Peyer's patch (tissue), 4 donors: ENCODE measurements around the gene TRAPPC12. TPM values are rescaled to one million over a fixed set of nuclear protein-coding genes. Genes with fewer than 3 reads are reported as not detected.
"Not testable (repeated sequence)": the region's sequence is repeated elsewhere in the genome, so short reads cannot be mapped to it uniquely, and the experiment has no call there.

ENCODE experiments used
- DNase-seq, 3 donors: peaks; one replicate each; pipeline ENCODE4 v3.0.0-alpha.2; 2017 to 2019
- H3K27ac ChIP-seq, 4 donors: fragments of 200-600 bp; sonication (generic); one replicate each; pipeline ENCODE4 v1.5.1; 2016 to 2019
- H3K27me3 ChIP-seq, 2 donors: fragments of 200-600 bp; sonication (generic); one replicate each; pipeline ENCODE4 v1.5.1; 2019
- H3K36me3 ChIP-seq, 3 donors: fragments of 200-600 bp; sonication (generic); one replicate each; pipeline ENCODE4 v1.5.1; 2016 to 2019
- H3K4me1 ChIP-seq, 4 donors: fragments of 200-600 bp; sonication (generic); one replicate each; pipeline ENCODE4 v1.5.1; 2016 to 2019
- H3K4me3 ChIP-seq, 4 donors: fragments of 200-600 bp; sonication (generic); 1 replicate in 3 of 4; 2 replicates in 1 of 4; pipeline ENCODE4 v1.5.1; 2016 to 2019; ENCODE audit warnings: mild to moderate bottlenecking in 1 of 4
- H3K9me3 ChIP-seq, 4 donors: fragments of 200-600 bp; sonication (generic); one replicate each; pipeline ENCODE4 v1.5.1; 2016 to 2019; ENCODE audit warnings: mild to moderate bottlenecking in 1 of 4
- CTCF ChIP-seq, 6 experiments: fragments of 450-650 bp in 4 of 6; fragments of 200-600 bp in 2 of 6; sonication (generic) in 1 of 6; IDR thresholded peaks; one replicate each; pipeline ENCODE4 v1.5.1; 2017 to 2019; ENCODE audit warnings: antibody characterized with exemption in 6 of 6, mild to moderate bottlenecking in 3 of 6, moderate library complexity in 1 of 6
- POLR2A ChIP-seq, 2 donors: fragments of 450-650 bp; IDR thresholded peaks; one replicate each; pipeline ENCODE4 v1.5.1; 2017; ENCODE audit warnings: antibody characterized with exemption in 2 of 2, mild to moderate bottlenecking in 2 of 2, moderate library complexity in 2 of 2
- total RNA-seq, 4 donors: library from RNA; depleted of rRNA; stranded (reverse); fragments of >200 nt; gene quantifications; one replicate each; pipeline ENCODE4 v1.1.0, GENCODE V29; 2016

Gene TRAPPC12
- total RNA-seq, 4 donors from 2014 or later, result 122 to 191 (median 158) TPM

GRCh38 chr2:3348767-3349166 is 30.7 kb upstream of the TRAPPC12 start:
- TF ChIP-seq POLR2A (IDR thresholded peaks at IDR 0.05) (no peak), CTCF (IDR thresholded peaks at IDR 0.05) (no peak)
- H3K36me3 ChIP-seq, result peaks cover 0 to 18% (median 0%) of the 10 kb centered on the region in 3 donors
- H3K4me1 ChIP-seq, result no peaks in the 10 kb centered on the region
- DNase-seq, result no peak
- H3K4me3 ChIP-seq, result no peak overlapping the region
- H3K9me3 ChIP-seq, result peaks cover 0 to 2% (median 0%) of the 10 kb centered on the region in 4 donors
- H3K27me3 ChIP-seq, result no peaks in the 10 kb centered on the region
- H3K27ac ChIP-seq, result no peak overlapping the region

DNA sequence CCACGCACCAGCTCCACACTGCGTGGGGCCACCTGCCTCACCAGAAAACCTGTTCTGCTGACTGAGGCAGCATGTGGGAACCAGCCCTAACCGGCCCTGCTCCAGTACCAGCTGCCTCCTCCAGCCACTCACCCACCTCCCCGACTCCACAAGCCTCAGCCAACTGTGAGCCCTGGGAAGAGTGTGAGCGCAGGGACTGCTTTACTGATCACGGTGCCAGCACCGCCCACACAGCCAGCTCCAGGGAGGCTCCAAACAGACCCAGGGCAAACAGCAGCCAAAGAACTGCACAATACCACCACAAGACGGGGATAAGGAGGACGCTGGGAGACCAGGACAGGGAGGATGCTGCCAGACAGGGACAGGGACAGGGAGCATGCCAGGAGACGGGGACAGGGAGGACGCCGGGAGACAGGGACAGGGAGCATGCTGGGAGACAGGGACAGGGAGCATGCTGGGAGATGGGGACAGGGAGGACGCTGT is 30.2 kb upstream of the TRAPPC12 start:
- peaks cover 0 to 2% (median 0%) of the 10 kb centered on the region in 4 donors for H3K9me3 ChIP-seq
- H3K4me3 ChIP-seq, result no peak overlapping the region
- peaks cover 0 to 22% (median 0%) of the 10 kb centered on the region in 3 donors for H3K36me3 ChIP-seq
- H3K4me1 ChIP-seq, result no peaks in the 10 kb centered on the region
- TF ChIP-seq CTCF (IDR thresholded peaks at IDR 0.05), result no peak
- no peak for TF ChIP-seq POLR2A (IDR thresholded peaks at IDR 0.05)
- no peak for DNase-seq
- H3K27me3 ChIP-seq, result no peaks in the 10 kb centered on the region
- no peak overlapping the region for H3K27ac ChIP-seq

DNA sequence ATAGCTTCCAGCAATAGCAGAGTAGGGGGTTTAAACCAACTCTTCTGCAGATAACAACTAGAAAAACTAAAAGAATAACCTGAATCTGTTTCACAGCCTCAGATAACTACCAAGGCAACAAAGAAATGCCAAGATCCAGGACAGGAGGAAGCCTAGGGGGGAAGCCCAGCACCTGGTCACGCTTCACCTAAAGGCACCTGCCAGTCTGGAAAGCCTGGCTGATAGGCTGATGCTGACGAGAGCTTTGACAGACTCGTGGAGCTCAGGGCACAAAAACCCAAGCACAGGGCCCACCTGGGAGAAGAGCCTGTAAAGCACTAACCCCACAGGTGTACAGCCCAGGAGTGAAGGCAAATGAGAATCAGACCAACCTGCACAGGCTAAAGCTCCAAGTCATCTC is 24.5 kb upstream of the TRAPPC12 start:
- no peak for TF ChIP-seq CTCF (IDR thresholded peaks at IDR 0.05)
- no peak for TF ChIP-seq POLR2A (IDR thresholded peaks at IDR 0.05)
- Histone ChIP-seq H3K4me3 (no peak overlapping the region), H3K4me1 (no peaks in the 10 kb centered on the region), H3K27ac (no peak overlapping the region), H3K36me3 (peaks cover 0 to 19% (median 0%) of the 10 kb centered on the region in 3 donors), H3K27me3 (no peaks in the 10 kb centered on the region), H3K9me3 (peaks cover 0 to 2% (median 0%) of the 10 kb centered on the region in 4 donors)
- DNase-seq, result no peak

DNA sequence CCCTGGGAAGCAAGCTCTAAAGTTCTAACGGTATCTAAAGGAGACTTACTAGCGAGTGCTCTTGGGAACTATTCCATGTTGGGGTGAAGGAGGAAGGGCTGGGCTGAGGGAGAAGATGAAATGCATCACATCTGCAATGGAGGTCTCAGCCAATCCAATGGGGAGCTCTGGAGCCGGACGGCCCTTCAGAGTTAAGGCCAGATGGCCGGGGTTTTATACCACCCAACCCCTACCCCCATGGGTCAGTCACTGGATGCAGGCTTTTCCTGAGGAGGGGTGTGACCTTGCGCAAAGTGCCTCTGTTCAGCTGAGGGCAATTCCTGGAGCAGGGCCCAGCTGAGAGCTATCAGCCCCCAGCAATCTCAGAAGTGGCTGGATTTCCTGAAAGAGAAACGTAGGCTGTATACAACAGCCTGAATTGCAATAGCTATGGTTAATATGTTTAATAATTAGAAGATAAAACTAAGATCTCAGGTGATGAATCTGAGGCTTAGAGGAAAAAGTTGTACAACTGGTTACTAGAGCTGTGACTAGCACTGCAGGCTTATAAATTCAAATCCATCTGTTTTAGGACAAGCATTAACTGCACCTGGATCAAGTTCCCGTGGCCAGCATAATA is 23.4 kb upstream of the TRAPPC12 start:
- no peak overlapping the region for H3K4me3 ChIP-seq
- H3K4me1 ChIP-seq, result no peaks in the 10 kb centered on the region
- TF ChIP-seq CTCF (IDR thresholded peaks at IDR 0.05) (no peak), POLR2A (IDR thresholded peaks at IDR 0.05) (no peak)
- H3K9me3 ChIP-seq, result peaks cover 0 to 2% (median 0%) of the 10 kb centered on the region in 4 donors
- H3K27ac ChIP-seq, result no peak overlapping the region
- H3K27me3 ChIP-seq, result no peaks in the 10 kb centered on the region
- DNase-seq, result no peak
- peaks cover 0 to 19% (median 0%) of the 10 kb centered on the region in 3 donors for H3K36me3 ChIP-seq

- no peak for TF ChIP-seq POLR2A (IDR thresholded peaks at IDR 0.05)
- TF ChIP-seq CTCF (IDR thresholded peaks at IDR 0.05), result no peak
- no peaks in the 10 kb centered on the region for H3K4me1 ChIP-seq
- H3K36me3 ChIP-seq, result peaks cover 0 to 19% (median 0%) of the 10 kb centered on the region in 3 donors
- no peaks in the 10 kb centered on the region for H3K27me3 ChIP-seq
- no peak overlapping the region for H3K4me3 ChIP-seq
- H3K9me3 ChIP-seq, result peaks cover 0 to 2% (median 0%) of the 10 kb centered on the region in 4 donors
- DNase-seq, result no peak
- no peak overlapping the region for H3K27ac ChIP-seq
These were observed 22.7 kb upstream of the TRAPPC12 start for GRCh38 chr2:3356799-3357198.

DNA sequence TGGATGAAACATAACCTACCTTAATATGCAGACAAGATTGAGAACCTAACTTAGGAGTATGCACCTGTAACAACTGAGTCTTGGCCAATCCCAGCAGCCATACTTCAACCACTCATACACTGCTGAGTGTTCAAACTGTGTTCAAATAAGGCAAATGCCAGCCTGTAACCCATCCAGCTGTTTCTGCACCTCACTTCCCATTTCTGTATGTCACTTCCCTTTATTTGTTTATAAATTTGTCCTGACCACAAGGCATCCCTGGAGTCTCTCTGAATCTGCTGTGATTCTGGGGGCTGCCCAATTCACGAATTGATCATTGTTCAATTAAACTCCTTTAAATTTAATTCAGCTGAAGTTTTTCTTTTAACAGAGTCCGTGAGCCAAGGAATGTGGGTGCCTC is 22.0 kb upstream of the TRAPPC12 start:
- not testable (repeated sequence) for H3K9me3 ChIP-seq, H3K4me1 ChIP-seq, H3K4me3 ChIP-seq, H3K27ac ChIP-seq, H3K27me3 ChIP-seq, DNase-seq
- H3K36me3 ChIP-seq, result peaks cover 0 to 15% (median 0%) of the 10 kb centered on the region in 3 donors
